GM21723 (cell line): ENCODE measurements around the gene DHRS2.
"Not testable (repeated sequence)": the region's sequence is repeated elsewhere in the genome, so short reads cannot be mapped to it uniquely, and the experiment has no call there.

Experiments used
- ATAC-seq: cut with Tn5 transposase; IDR thresholded peaks from one replicate; pipeline ENCODE4 v1.9.1; 2021; ENCODE audit warnings: mild to moderate bottlenecking, moderate library complexity; ENCODE audit not compliant: unreplicated experiment

Gene DHRS2

DNA sequence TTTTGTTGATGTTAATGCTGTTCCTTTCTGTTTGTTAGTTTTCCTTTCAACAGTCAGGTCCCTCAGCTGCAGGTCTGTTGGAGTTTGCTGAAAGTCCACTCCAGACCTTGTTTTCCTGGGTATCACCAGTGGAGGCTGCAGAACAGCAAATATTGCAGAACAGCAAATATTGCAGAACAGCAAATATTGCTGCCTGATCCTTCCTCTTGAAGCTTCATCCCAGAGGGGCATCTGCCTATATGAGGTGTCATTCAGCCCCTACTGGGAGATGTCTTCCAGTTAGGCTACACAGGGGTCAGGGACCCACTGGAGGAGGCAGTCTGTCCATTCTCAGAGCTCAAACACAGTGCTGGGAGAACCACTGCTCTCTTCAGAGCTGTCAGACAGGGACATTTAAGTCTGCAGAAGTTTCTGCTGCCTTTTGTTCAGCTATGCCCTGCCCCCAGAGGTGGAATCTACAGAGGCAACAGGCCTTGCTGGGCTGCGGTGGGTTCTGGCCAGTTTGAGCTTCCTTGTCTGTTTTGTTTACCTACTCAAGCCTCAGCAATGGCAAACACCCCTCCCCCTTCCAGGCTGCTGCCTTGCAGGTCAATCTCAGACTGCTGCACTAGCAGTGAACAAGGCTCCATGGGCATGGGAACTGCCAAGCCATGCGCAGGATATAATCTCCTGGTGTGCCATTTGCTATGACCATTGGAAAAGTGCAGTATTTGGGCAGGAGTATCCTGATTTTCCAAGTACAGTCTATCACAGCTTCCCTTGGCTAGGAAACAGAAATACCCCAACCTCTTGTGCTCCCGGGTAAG, 53.7 kb downstream of the DHRS2 start:
- ATAC-seq, result not testable (repeated sequence)

DNA sequence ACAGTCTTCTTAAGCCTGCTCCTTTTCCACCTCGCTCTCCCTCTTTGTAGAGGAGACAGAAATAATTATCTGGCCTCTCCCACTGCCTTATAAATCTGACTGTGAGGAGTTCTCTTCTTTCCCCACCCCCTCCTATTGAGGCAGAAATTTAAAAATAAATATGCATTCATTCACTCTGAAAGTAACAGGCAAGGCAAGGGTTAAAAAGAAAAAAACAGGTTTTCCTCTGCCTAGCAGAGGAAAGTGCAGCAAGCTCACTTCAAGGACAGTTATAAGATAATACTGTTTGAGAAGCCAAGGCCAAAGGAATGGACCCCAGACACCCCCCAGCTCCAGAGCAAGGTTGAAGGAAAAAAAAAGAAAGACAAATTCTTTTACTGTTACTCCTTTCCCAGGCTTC, 56.3 kb downstream of the DHRS2 start:
- no peak for ATAC-seq

DNA sequence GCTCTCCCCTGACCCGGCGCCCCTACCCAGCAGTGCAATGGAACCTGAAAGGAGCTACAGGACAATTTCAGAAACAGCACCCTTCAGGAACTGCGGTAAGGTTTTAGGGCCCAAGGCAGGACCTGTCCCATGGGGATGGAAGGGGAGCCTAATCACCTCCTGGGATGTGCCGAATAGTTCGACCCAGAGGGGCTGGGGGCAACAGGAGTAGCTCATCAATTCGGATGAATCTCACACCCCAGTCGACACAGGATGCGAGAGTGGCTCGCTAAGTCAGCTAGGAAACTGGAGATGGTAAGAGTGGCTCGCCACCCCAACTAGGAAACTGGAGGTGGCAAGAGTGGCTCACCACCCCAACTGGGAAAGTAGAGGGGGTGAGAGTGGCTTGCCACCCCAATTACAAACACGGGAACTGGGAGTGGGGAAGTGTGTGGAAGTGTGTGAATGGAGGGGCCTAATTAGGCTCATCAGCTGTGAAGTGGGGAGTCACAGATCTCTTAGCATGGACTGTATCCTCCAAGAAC, 57.1 kb downstream of the DHRS2 start:
- no peak for ATAC-seq

DNA sequence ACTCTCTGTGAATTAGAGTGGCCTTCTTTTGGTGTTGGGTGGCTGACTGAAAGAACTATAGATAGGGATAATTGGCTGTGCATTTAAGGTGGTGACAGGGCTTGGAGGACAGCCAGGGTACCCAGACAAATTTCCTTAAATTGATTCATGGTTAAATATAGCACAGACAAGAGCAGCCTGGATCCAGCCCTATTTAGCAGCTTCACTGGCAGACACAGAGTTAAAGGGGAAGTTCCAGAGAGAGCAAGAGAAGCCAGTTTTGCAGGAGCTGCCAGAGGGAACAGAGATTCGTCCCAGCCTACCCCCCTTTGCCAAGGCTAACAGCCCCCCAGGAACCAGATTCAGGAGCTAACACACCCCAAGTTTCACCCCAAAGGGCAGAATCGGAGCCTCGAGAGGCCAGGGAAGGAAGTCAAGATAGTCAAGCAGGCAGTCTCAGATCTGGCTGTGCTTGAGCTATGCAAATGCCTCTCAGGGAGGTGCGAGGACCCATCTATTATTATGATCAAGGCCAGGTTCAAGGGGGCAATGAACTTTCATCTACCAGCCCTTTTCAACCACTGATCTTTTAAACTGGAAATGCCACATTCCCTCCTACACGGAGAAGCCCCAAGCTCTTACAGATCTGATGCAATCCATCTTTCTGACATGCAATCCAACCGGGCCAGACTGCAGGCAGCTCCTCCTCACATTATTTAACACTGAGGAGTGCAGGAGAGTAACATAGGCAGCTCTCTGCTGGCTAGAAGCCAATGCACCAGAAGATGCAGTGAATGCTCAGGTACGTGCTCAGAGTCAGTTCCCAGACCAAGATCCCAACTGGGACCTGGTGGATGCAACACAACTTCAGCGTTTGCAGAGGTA, 58.2 kb downstream of the DHRS2 start:
- no peak for ATAC-seq
